DND-41 (cell line): ENCODE data around the gene ZNF789.

Experiments
- ATAC-seq: fragments of 200-7000 bp; cut with Tn5 transposase; 3 replicates; pipeline ENCODE4 v1.9.1; 2021; ENCODE audit warnings: low read depth; ENCODE audit not compliant: insufficient read depth
- DNase-seq: peaks from one replicate; pipeline ENCODE4 v3.0.0-alpha.2; 2020
- H2AFZ ChIP-seq: 2 replicates; pipeline ENCODE4 v1.6.0; 2012; ENCODE audit warnings: low read depth, low read length
- H3K27ac ChIP-seq: 2 replicates; pipeline ENCODE4 v1.5.1; 2012; ENCODE audit warnings: low read length, inconsistent platforms
- H3K27me3 ChIP-seq: fragments of 200-600 bp; sonication (generic); 2 replicates; pipeline ENCODE4 v1.6.0; 2012; ENCODE audit warnings: low read length, mild to moderate bottlenecking, inconsistent platforms; ENCODE audit not compliant: insufficient read depth, poor library complexity
- H3K36me3 ChIP-seq: 2 replicates; pipeline ENCODE4 v1.5.1; 2012; ENCODE audit warnings: low read length, inconsistent platforms; ENCODE audit not compliant: insufficient read depth
- H3K4me1 ChIP-seq: 2 replicates; pipeline ENCODE4 v1.5.1; 2012; ENCODE audit warnings: mild to moderate bottlenecking, low read length; ENCODE audit not compliant: insufficient read depth
- H3K4me2 ChIP-seq: 2 replicates; pipeline ENCODE4 v1.6.0; 2012; ENCODE audit warnings: mild to moderate bottlenecking, moderate library complexity, low read length, inconsistent platforms; ENCODE audit not compliant: insufficient read depth
- H3K4me3 ChIP-seq, 2 experiments: fragments of 200-600 bp in 1 of 2; shearing (Covaris generic) in 1 of 2; 2 replicates each; pipeline ENCODE4 v1.5.1; 2012 to 2016; ENCODE audit warnings: inconsistent platforms in 2 of 2, low read length in 2 of 2, mild to moderate bottlenecking in 2 of 2, low read depth in 1 of 2, moderate library complexity in 1 of 2
- H3K79me2 ChIP-seq: 2 replicates; pipeline ENCODE4 v1.6.0; 2012; ENCODE audit warnings: low read length, inconsistent platforms; ENCODE audit not compliant: insufficient read depth
- H3K9ac ChIP-seq: 2 replicates; pipeline ENCODE4 v1.6.0; 2012; ENCODE audit warnings: low read depth, mild to moderate bottlenecking, inconsistent platforms, low read length, moderate library complexity
- H3K9me3 ChIP-seq: 2 replicates; pipeline ENCODE4 v1.5.1; 2012; ENCODE audit warnings: low read length, moderate library complexity, mild to moderate bottlenecking, inconsistent platforms; ENCODE audit not compliant: insufficient read depth, severe bottlenecking
- H4K20me1 ChIP-seq: 2 replicates; pipeline ENCODE4 v1.6.0; 2012; ENCODE audit warnings: low read length; ENCODE audit not compliant: insufficient read depth
- EZH2 ChIP-seq: IDR thresholded peaks from 3 replicates; pipeline ENCODE4 v1.6.1; 2012; ENCODE audit warnings: borderline replicate concordance, low read depth, mild to moderate bottlenecking, moderate library complexity, low read length, inconsistent platforms; ENCODE audit not compliant: severe bottlenecking
- TF ChIP-seq, protein P1 (sequence below): IDR thresholded peaks from 2 replicates; pipeline ENCODE4 v1.5.1; 2012; ENCODE audit warnings: borderline replicate concordance, low read length, moderate library complexity, mild to moderate bottlenecking; ENCODE audit not compliant: poor library complexity, severe bottlenecking; ENCODE audit errors: extremely low read depth

Gene ZNF789

DNA sequence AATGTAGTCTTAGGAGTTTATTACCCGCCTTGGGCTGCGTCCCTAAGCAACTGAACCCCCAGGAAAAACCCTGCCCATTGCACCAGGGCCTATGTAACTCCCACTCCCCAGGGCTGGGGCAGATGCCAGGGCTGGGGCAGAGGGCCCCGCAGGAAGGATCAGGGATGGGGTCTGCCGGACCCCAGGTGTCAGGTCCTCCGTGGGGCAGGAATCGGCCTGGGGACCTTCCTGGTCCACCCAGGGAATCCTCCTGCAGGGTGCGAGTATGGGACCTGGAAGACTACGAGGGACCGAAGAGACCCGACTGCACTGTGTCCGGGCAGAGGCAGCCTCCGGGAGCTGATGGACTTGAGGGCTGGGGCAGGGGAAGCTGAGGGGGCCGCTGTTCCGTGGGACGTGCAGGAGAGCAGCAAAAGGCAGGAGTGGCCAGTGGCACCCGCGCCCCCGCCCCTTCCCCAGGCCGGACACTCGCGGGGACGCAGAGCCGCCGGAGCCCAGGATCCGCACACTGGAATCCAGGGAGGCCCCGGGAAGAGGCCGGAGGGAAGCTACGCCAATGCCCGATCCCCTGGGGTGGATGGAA is 4.3 kb upstream of the ZNF789 start:
- no peak overlapping the region for H3K4me3 ChIP-seq
- peaks cover 39% of the 10 kb centered on the region for H3K4me1 ChIP-seq
- H3K9ac ChIP-seq, result no peak overlapping the region
- H2AFZ ChIP-seq, result no peak overlapping the region
- H3K9me3 ChIP-seq, result no peaks in the 10 kb centered on the region
- peaks cover 40% of the 10 kb centered on the region for H3K79me2 ChIP-seq
- H3K4me2 ChIP-seq, result no peak overlapping the region
- no peak for TF ChIP-seq EZH2
- TF ChIP-seq, protein P1, sequence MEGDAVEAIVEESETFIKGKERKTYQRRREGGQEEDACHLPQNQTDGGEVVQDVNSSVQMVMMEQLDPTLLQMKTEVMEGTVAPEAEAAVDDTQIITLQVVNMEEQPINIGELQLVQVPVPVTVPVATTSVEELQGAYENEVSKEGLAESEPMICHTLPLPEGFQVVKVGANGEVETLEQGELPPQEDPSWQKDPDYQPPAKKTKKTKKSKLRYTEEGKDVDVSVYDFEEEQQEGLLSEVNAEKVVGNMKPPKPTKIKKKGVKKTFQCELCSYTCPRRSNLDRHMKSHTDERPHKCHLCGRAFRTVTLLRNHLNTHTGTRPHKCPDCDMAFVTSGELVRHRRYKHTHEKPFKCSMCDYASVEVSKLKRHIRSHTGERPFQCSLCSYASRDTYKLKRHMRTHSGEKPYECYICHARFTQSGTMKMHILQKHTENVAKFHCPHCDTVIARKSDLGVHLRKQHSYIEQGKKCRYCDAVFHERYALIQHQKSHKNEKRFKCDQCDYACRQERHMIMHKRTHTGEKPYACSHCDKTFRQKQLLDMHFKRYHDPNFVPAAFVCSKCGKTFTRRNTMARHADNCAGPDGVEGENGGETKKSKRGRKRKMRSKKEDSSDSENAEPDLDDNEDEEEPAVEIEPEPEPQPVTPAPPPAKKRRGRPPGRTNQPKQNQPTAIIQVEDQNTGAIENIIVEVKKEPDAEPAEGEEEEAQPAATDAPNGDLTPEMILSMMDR, result no peak
- peaks cover 11% of the 10 kb centered on the region for H3K36me3 ChIP-seq
- H3K27ac ChIP-seq, result no peak overlapping the region
- no peak for DNase-seq
- no peak for ATAC-seq
- no peaks in the 10 kb centered on the region for H3K27me3 ChIP-seq
- peaks cover 5% of the 10 kb centered on the region; the same call in 1 of the 2 replicates for H4K20me1 ChIP-seq

DNA sequence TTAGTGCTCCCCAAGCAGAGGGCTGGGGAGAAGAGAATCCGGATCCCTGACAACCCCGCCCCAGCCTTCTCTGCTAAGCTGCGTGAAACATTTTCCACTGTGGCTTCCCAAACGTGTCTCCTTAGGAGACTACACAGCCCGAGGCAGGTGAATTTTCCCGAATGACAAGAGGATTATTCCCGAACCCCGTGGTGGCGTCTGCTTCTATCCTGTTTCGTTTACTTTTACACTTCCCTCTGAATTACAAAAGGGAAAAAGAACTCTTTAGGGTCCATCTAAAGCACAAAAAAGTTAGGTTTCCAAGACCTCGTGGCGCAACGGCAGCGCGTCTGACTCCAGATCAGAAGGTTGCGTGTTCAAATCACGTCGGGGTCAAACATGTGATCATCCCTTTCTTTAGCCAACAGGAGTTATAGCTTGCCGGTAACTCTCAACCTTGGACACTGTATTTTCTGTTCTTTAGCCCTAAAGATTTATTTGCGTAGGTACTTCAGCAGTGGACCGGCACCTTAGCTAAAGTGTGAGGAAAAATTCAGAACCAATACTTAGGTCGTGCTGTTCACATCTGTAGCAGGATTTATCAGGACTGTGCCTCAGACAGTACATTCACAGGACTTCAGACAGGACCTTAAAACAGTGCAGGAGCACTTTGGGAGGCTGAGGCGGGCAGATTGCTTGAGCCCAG is 3.2 kb upstream of the ZNF789 start:
- Histone ChIP-seq H3K9ac (no peak overlapping the region), H3K36me3 (peaks cover 3% of the 10 kb centered on the region; the same call in 1 of the 2 replicates), H3K4me1 (peaks cover 38% of the 10 kb centered on the region), H3K27me3 (no peaks in the 10 kb centered on the region), H3K4me2 (no peak overlapping the region), H3K4me3 (no peak overlapping the region), H4K20me1 (no peaks in the 10 kb centered on the region), H3K79me2 (peaks cover 39% of the 10 kb centered on the region), H3K9me3 (no peaks in the 10 kb centered on the region), H2AFZ (no peak overlapping the region; the same call in 1 of the 2 replicates), H3K27ac (no peak overlapping the region)
- DNase-seq (no peak), ATAC-seq (no peak)
- TF ChIP-seq EZH2, result no peak
- TF ChIP-seq, protein P1, result no peak

DNA sequence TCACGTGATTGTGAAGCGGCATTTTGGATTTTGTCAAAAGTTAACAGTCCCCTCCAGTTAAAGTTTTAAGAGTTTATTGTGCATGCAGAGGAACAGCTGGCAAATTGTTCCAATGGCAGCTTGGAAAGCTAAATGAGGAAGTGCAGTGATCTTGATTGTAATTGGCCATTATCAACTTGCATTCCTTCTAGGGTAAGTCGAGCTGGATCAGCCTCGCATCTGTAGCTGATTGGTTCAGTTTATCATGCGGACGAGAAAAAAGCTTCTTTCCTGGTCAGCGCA is 566 bp downstream of the ZNF789 start:
- peak overlapping the region; percentile 95 for H2AFZ ChIP-seq
- peak overlapping the region; percentile 81 for H3K9ac ChIP-seq
- H3K79me2 ChIP-seq, result peaks cover 53% of the 10 kb centered on the region
- peak overlapping the region; percentile 91 to 98 for H3K4me3 ChIP-seq
- DNase-seq (peak; percentile 38), ATAC-seq (peak; percentile 22; the same call in 1 of the 3 replicates)
- no peaks in the 10 kb centered on the region for H3K9me3 ChIP-seq
- no peak for TF ChIP-seq EZH2
- TF ChIP-seq, protein P1, result no peak
- H3K4me1 ChIP-seq, result peaks cover 33% of the 10 kb centered on the region
- peaks cover 6% of the 10 kb centered on the region; the same call in 1 of the 2 replicates for H4K20me1 ChIP-seq
- H3K27ac ChIP-seq, result peak overlapping the region; percentile 61
- peaks cover 26% of the 10 kb centered on the region for H3K36me3 ChIP-seq
- H3K4me2 ChIP-seq, result peak overlapping the region; percentile 83
- no peaks in the 10 kb centered on the region for H3K27me3 ChIP-seq
